ENCODE measurements around the gene EYA4.

DNA sequence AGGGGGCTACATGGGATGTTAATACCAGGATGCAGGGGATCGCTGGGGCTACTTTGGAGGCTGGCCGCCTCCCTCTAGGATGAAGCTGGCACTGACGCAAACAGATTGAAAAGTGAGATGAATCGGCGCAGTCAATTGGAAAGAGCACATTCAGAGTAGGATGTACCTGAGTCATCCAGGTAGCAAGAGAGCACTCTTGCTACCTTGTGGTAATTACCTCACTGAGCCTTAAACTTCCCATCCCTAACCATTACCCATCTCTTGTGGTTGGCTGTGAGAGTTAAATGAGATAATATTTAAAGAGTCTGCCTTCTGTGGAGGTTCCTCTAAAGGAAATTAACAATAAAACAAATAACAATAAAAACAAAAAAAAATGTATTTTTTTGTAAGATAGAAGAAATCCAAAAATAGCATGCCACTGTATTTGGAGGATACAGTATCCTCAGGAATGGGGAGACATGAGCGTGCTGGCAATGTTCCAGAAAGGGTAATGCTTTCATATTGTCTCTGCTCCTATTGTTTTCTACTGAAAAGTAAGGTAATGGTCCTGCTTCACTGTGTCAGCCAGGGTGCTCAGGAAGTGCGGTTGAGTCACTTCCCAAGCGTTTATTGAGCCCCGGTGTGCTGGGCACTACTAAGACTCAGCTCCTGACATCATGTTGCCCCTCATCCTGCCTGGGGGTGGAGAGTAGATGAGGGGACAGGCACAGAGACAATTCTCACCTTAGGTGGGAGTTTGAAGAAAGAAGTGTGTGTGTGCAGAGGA, 301.1 kb downstream of the EYA4 start:
- no peak for TF ChIP-seq EZH2 (IDR thresholded peaks at IDR 0.05)
- no peak for TF ChIP-seq POLR2AphosphoS5 (IDR thresholded peaks at IDR 0.05; ENCODE audit: borderline replicate concordance, low read depth, low read length)

All from SK-N-MC (cell line).